NOMO-1 (cell line): ENCODE data around the gene IGF2BP3.

Experiments used
- DNase-seq, 2 experiments: peaks; one replicate each; lab custom pipeline; 2025; ENCODE audit not compliant: unreplicated experiment in 2 of 2; lab: John Stamatoyannopoulos, UW

Gene IGF2BP3

DNA sequence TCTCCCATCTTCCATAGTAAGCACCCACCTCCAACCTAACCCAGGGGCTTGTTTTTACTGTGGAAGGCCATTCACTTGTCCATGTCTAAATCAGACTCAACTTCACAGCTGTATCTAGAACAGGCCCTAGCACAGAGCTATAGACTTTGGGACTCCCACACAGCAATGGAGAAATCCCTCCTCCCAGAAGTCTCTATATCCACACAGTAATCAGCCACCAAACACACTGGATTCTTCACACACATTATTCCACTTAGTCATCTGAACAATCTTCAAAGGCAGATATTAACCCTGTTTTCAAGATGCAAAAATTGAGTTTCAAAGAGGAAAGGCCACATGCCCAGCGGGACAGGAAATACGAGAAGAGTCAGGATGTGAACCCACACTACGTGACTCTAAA lies 89.3 kb downstream of the IGF2BP3 start:
- DNase-seq: no peak

DNA sequence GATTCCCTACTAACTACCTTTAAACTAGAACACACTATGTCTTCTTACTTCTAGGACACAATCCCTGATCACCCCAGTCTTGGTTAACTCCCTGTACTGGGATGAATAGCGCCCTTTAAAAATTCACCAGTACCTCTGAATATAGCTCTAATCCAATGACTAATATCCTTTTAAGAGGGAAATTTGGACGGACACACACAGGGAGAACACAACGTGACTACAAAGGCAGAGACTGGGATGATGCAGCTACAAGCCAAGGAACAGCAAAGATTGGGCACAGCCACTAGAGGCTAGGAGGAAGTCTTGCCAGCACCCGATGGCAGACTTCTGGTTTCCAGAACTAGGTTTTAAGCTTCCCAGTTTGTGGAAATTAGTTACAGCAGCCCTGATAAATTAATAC lies 89.7 kb downstream of the IGF2BP3 start:
- no peak for DNase-seq

- DNase-seq: no peak
Measured at GRCh38 chr7:23378996-23379395, 91.3 kb downstream of the IGF2BP3 start.

DNA sequence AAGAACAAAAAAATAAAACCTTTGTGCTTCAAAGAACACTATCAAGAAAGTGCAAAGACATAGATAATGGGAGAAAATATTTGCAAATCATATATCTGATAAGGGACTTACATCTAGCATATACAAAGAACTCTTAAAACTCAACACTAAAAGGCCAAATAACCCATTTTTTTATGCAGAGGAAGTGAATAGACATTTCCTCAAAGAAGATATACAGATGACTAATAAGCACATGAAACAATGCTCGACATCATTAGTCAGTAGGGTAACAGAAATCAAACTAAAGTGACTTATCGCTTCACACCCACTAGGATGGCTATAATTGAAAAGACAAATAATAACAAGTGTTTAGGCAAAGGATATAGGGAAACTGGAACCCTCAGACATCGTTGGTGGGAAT lies 93.2 kb downstream of the IGF2BP3 start:
- DNase-seq: peak in 1 of 2 experiments; percentile 3

GRCh38 chr7:23373151-23374004 lies 96.9 kb downstream of the IGF2BP3 start:
- peak; percentile 23 to 70 for DNase-seq

DNA sequence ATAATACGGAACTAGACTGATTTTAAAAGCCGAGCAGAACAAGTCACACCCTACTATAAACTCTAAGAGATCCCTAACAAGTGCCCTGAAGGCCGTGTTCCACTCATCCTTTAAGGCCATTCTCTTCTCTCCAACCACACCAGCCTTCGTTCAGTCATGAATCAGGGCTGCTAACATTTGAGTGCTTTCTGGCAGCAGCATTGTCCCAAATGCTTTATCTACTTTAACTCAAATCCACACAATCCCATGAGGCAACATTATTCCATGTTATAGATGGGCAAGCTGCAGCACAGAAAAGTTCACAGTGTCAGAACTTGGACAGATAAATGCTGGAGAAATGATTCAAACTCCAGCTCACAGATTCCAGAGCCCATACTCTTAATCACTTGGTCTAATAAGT lies 97.7 kb downstream of the IGF2BP3 start:
- no peak for DNase-seq

GRCh38 chr7:23371654-23372053 lies 98.6 kb downstream of the IGF2BP3 start:
- no peak for DNase-seq

DNA sequence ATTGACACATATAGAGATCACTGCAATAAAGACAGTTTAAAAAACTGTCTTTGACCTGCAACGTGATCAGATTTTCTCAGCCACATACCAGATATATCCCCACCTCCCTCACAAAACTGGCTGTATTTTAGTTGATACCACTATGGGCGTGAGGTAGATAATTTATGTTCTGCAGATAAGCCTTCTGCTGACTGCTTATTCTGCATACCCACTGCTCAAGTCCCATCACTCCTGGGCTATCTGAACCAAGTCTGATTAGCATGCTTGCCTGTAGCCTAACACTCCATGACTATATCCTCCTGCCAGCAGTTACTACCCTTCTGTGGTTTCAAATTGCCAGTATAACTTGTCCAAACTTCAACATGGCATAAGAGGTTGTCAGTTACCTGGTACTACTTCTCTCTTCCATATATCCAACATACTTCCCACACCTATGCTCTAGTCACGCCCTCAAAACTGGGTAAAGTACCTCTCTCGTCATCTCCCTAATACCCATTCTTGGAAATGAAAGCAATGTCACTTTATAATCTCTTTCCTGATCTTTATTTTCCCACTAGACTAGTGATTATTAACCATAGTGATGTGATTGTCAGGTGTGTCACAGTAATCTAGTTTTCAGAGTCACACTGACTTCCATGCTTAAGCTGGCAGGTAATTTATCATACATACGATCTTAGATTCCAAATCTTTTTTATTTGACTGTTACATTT lies 100.4 kb downstream of the IGF2BP3 start:
- DNase-seq: no peak

DNA sequence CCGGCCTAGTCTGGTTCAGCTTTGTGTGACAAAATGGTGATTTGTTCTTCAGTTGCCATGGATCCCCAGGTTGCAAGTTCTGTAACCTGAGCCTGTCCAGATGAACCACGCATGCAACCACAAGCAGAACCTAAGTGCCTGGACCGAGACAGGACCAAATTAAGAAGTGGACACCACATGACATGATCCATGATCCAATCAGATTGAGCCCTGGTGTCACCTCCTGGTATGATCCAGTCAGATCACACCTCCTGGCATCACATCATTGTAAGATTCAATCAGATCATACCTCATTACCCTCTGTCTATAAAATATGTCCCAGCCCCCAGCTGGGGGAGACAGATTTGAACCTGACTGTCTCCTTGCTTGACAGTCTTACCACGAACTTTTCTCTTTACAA lies 101.2 kb downstream of the IGF2BP3 start:
- no peak for DNase-seq

DNA sequence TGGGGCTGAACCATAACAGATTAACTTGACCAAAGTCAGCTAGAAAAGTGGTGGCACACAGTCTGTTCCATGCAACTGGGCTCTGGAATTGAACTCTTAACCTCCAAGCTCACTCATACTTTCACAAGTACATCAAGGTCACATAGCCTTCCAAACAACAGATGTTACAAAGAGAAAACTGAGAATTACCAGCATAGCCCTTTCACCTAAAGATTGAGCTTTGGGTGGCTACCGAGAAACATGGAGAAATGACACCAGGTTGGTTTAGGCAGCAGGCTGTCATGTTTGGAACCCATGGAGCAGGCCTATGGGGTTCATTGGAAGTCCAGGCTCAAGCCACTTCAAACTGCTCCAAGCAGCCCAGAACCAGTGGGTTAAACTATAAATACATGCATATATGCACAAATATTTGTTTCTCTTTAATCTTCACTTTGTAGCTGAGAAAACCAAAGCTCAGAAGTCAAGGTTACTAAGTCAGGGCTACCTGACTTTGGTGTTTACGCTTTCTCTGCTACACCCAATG lies 112.1 kb downstream of the IGF2BP3 start:
- DNase-seq: no peak

DNA sequence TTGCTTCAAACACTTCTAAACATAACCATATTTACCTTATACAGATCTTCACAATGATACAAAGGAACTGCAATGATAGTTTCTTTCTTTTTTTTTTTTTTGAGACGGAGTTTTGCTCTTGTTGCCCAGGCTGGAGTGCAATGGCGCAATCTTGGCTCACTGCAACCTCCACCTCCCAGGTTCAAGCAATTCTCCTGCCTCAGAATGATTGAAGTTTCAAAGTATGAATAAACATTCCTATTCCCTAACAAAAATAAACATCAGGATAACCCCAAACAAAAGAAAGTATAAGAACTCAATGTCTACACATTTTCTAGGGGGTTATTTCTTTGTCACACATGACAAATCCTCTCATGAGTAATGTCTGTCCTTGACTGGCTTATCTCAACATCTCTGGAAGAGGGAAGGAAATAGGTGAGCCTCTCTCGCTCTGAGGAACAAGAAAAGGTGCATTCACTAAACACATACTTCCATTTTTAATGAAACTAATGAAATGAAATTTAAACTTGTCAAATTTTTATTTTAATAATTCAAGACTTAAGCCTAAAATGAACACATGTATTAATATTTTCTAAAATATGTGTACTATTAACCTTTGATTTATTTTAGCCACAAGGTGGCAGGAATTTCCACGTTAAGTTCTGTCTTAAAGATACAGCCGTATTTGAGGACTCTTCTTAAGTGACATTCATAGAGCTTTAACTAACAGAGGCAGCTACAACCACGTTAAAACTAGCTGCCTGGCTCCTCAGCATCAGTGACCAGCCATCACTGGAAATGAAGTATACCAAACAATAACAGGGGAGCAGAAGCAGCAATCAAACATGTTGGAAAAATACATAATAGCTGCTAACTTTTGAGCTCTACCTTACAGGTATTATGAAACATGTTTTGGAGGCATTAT lies 112.8 kb downstream of the IGF2BP3 start:
- peak in 1 of 2 experiments; percentile 38 for DNase-seq

- DNase-seq: no peak
Measured at GRCh38 chr7:23356726-23357125, 113.6 kb downstream of the IGF2BP3 start.

GRCh38 chr7:23356168-23356567 lies 114.1 kb downstream of the IGF2BP3 start:
- no peak for DNase-seq

GRCh38 chr7:23353172-23353571 lies 117.1 kb downstream of the IGF2BP3 start:
- no peak for DNase-seq

GRCh38 chr7:23350466-23350865 lies 119.8 kb downstream of the IGF2BP3 start:
- DNase-seq: no peak

GRCh38 chr7:23349484-23350157 lies 120.7 kb downstream of the IGF2BP3 start:
- no peak for DNase-seq

DNA sequence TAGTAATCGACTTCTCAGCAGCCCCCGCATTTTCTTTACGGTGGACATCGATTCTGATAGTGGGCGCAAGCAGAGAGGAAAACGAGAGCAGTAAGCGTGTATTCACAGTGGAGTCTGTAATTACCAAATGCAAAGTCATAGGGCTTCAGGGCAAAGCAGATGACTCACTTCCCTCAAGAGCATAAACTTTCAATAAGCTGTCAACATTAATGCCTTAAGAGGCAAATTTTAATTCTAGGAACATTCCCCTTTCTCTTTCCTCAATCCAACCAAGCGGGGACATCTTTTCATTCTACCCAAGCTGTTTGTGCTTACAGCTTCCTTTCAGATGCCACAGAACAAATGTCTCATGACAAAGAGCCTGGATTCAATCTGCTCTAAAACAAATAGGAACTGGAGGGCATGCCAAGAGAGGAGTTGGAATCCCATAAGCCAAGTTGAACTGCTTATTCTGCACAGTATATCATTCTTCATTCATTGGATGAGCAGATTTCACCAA lies 122.6 kb downstream of the IGF2BP3 start:
- DNase-seq: peak; percentile 45 to 90

GRCh38 chr7:23347033-23347681 lies 123.1 kb downstream of the IGF2BP3 start:
- DNase-seq: no peak

DNA sequence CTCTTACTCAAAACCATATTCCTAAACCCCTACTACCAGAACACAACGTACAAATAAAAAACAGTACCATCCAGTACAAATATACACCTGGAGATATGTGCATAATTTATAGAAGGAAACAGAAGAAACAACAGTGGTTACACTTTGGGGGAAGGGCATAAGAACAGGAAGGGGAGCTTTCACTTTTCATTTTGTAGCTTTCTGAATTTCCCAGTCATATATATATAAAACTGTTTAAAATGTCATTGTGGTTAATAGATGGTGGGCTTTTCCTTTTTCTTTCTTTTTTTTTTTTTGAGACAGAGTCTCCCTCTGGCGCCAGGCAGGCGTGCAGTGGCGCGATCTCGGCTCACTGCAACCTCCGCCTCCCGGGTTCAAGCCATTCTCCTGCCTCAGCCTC lies 124.0 kb downstream of the IGF2BP3 start:
- DNase-seq: peak in 1 of 2 experiments; percentile 38

- DNase-seq: no peak
Measured at GRCh38 chr7:23345601-23346000, 124.7 kb downstream of the IGF2BP3 start.
